ENCODE measurements around the gene RABGAP1L.

DNA sequence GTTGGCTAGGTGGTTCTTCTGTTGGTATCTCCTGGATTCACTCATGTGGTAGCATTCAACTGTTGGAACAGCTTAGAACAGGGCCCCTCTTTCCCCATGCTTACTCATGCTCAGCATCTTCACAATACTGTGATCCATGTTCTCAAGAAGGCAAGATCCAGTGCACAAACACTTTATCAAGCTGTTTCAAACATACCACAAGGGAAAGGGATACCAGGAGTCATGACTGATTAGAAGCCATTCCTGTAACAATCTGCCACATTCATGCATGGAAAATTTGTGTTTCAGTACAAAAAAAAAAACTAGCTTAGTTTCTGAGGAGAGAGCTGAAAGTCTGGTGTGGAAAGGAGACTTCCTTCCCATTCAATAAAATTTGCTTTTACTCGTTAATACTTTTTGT lies 670.7 kb downstream of the RABGAP1L start:
- TF ChIP-seq, protein P1, sequence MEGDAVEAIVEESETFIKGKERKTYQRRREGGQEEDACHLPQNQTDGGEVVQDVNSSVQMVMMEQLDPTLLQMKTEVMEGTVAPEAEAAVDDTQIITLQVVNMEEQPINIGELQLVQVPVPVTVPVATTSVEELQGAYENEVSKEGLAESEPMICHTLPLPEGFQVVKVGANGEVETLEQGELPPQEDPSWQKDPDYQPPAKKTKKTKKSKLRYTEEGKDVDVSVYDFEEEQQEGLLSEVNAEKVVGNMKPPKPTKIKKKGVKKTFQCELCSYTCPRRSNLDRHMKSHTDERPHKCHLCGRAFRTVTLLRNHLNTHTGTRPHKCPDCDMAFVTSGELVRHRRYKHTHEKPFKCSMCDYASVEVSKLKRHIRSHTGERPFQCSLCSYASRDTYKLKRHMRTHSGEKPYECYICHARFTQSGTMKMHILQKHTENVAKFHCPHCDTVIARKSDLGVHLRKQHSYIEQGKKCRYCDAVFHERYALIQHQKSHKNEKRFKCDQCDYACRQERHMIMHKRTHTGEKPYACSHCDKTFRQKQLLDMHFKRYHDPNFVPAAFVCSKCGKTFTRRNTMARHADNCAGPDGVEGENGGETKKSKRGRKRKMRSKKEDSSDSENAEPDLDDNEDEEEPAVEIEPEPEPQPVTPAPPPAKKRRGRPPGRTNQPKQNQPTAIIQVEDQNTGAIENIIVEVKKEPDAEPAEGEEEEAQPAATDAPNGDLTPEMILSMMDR (IDR thresholded peaks at IDR 0.05; ENCODE audit: insufficient read depth, low read length, poor library complexity, severe bottlenecking) = no peak
- TF ChIP-seq EZH2phosphoT487 (conservative IDR thresholded peaks at IDR 0.05; ENCODE audit: low read length) = no peak
